Astrocyte of the spinal cord (primary cell): ENCODE measurements around the gene CDT1.
A peak's percentile ranks its signal among the peaks of the same experiment; 100 is the strongest.

Experiments
- DNase-seq: peaks from one replicate; pipeline ENCODE4 v3.0.0; 2011; ENCODE audit warnings: low read depth, low spot score
- H3K4me3 ChIP-seq: 2 replicates; pipeline ENCODE4 v1.5.1; 2011; ENCODE audit warnings: low read depth, mild to moderate bottlenecking, low read length, moderate library complexity
- CTCF ChIP-seq: IDR thresholded peaks from 2 replicates; pipeline ENCODE4 v1.5.1; 2012; ENCODE audit warnings: low read depth, mild to moderate bottlenecking, low read length, inconsistent platforms
- in situ Hi-C: cut with HindIII; loops from 2 replicates; pipeline ENCODE4 v1.10.0; 2017; ENCODE audit warnings: low sequenced_read_pairs

The CDT1 gene

DNA sequence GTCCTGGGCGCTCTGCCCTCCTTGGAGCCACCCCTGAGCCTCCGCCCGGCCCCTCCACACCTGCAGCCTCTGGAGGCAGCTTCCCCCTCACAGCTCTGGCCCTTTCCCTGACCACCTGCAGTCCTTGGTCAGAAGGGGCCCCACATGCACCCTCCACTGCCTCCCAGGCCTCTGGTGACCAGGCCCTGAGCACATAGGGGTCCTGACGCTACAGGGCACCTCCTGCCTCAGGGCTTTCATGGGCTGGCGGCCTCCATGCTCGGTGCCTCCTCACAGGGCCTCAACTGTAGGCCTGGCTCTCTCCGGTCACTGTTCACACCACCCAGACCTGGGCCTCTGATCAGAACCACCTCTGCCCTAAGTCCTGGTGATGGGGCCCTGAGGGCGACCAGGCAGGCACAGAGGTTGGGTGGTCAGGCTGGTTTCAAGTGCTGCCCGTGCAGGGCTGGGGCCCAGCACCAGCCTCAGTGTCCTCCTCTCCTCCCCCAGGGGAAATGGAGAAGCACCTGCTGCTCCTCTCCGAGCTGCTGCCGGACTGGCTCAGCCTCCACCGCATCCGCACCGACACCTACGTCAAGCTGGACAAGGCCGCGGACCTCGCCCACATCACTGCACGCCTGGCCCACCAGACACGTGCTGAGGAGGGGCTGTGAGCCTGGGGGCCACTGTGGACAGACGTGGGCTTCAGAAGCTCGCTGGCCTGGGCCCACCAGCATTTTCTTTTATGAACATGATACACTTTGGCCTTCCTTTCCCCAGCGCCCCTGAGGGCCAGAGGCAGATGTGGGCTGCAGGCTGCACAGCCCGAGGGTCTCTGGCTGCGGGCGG, 4.3 kb downstream of the CDT1 start:
- no peak for TF ChIP-seq CTCF
- in situ Hi-C loops: no loop called here
- H3K4me3 ChIP-seq: no peak overlapping the region

DNA sequence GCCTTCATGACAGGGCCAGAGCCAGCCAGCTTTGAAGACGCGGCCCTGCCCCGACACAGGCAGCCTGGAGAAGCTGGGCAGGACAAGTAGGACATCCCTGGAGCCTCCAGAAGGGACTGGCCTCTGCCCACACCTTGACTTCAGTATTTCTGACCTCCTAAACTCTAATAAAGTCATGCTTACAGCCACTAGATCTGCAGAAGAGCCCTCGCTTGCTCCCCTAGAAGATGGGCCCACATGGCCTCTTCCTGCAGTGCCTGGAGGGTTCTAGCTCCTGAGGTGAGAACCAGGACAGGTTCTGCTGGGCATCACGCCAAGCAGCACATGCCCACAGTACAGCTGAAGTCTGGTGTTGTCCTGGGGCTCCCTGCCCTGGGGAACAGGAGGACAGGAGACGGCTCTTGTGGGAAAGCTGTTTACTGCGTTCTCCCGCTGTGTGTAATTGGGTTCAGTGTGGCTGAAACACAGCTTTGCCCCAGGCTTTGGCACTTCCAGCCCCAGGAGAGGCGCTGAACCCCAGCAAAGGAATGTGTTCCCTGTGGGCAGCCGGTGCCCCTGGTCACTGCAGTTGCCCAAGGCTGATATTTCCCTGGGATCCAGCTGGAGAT, 5.6 kb downstream of the CDT1 start:
- no peak overlapping the region for H3K4me3 ChIP-seq
- in situ Hi-C loops: no loop called here
- no peak for TF ChIP-seq CTCF
- DNase-seq: no peak

More for the DNA sequence above, 4.3 kb downstream of the CDT1 start:
- DNase-seq: no peak

GRCh38 chr16:88809676-88810165, 6.1 kb downstream of the CDT1 start:
- in situ Hi-C loops: no loop called here
- no peak overlapping the region for H3K4me3 ChIP-seq
- TF ChIP-seq CTCF: no peak
- DNase-seq: no peak

- no peak for DNase-seq
- peak overlapping the region; percentile 61 for H3K4me3 ChIP-seq
- no peak for TF ChIP-seq CTCF
- in situ Hi-C loops: no loop called here
These were observed 6.8 kb downstream of the CDT1 start for GRCh38 chr16:88810166-88810911.

GRCh38 chr16:88810912-88811768, 7.6 kb downstream of the CDT1 start:
- TF ChIP-seq CTCF: no peak
- DNase-seq: peak; percentile 80
- in situ Hi-C loops: no loop called here
- H3K4me3 ChIP-seq: peak overlapping the region; percentile 61
